HG03103 (cell line): ENCODE results near the gene BIK.
"Not testable (repeated sequence)": the region's sequence is repeated elsewhere in the genome, so short reads cannot be mapped to it uniquely, and the experiment has no call there.

ENCODE experiments used
- ATAC-seq: cut with Tn5 transposase; IDR thresholded peaks from one replicate; pipeline ENCODE4 v1.9.1; 2021; ENCODE audit warnings: low read depth; ENCODE audit not compliant: unreplicated experiment

BIK gene

DNA sequence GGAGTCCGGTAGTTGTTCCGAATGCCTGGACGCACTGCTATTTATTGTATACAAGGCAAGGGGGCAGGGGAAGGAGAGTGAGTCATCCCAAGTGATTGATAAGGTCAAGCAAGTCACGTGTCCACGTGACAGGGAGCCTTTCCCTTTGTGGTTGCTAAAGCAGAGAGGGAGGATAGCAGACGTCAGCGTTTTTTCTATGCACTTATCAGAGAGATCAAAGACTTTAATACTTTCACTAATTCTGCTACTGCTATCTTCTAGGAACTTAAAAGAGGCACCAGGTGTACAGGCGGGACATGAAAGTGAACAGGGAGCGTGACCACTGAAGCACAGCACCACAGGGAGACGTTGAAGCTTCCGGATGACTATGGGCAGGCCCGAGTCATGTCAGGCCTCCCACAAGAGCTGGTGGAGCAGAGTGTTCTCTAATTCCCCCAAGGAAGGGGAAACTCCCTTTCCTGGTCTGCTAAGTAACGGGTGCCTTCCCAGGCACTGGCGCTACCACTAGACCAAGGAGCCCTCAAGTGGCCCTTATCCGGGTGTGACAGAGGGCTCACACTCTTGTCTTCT, 6.4 kb upstream of the BIK start:
- not testable (repeated sequence) for ATAC-seq

DNA sequence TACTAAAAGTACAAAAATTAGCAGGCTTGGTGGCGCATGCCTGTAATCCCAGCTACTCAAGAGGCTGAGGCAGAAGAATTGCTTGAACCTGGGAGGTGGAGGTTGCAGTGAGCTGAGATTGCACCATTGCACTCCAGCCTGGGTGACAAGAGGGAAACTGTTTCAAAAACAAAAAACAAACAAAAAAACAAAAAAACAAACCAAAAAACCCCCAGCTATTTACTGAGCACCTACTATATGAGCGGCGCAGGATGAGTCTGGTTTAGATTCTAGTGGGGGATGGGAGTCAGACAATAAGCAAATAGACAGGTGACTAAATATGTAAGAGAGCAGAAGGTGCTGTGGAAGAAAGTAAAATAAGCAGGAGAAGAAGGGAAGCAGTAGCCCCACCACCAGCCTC, 5.6 kb upstream of the BIK start:
- not testable (repeated sequence) for ATAC-seq

DNA sequence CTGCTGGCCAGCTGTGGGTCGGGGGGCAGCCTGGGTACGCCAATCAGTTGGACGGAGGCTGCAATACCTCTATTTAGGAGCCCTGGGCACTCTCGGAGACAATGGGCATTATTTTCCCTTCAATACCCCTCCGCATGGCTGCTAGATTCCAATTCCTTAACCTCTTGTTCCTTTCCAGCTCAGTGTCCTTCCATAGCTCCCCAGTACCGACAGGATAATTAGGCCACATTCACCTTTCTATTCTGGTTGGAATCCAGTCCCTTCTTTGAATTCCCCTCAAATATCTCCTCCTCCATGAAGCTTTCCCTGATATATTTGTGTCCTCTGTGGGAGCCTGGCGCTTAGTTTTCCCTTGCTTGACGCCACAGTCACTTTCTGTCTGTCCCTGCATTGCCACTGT, 4.2 kb upstream of the BIK start:
- no peak for ATAC-seq

GRCh38 chr22:43109511-43109910, 1.0 kb upstream of the BIK start:
- ATAC-seq, result no peak

- no peak for ATAC-seq
These were observed 568 bp upstream of the BIK start for GRCh38 chr22:43109921-43110443.

DNA sequence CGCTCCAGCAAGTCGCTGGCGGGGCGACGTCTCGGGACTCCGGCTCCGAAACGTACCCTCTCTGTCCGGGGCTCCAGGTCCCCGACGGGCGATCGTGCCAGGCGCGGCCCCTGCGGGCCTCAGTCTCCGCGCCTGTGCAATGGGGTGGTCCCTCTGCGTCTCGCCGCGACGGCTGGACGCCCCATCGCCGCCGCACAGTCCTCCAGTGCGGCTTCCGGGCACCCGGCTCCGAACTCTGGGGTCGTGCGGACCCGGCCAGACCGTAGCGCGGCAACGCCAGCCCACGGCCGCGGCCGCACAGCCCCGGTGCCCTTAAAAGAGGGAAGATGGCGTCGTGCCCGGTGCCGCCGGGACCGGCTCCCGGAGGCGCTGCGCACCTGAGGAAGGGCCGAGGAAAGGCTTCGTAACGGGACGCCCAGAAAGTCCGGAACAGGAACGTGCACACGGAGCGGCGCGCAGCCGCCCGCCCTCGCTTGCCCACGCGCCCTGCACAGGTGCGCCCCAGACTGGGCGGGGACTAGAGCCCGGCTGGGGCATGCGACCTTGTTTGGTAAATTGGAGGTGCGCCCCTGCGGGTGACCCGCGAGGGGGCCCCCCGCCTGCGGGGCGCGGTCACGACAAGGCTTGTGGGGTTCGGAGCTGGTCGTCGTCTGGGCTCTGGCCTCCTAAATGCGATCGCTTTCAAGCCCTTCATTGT, 525 bp downstream of the BIK start:
- ATAC-seq, result no peak

- no peak for ATAC-seq
These were observed 3.1 kb downstream of the BIK start for GRCh38 chr22:43113526-43114251.

GRCh38 chr22:43114958-43115357, 4.4 kb downstream of the BIK start:
- ATAC-seq, result no peak

DNA sequence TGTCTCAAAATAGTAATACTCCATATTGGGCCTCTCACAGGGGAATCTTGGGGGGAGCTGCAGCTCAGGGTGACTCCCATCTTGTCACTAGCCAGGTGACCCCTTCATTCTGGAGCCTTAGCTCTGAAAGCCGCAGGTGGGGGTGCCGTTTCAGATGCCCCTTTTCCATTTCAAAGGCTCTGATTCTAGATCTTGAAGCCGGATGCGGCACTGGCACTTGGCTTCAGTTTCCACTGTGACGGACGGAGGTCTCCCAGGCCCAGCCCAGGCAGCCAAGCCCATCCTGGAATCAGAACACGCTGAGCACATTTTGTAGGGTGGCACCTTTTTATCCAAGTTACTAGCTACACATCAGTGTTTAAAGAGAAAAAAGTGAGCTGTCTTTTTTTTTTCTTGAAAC, 6.4 kb downstream of the BIK start:
- ATAC-seq, result no peak

- ATAC-seq, result no peak
These were observed 7.7 kb downstream of the BIK start for GRCh38 chr22:43118024-43118849.

DNA sequence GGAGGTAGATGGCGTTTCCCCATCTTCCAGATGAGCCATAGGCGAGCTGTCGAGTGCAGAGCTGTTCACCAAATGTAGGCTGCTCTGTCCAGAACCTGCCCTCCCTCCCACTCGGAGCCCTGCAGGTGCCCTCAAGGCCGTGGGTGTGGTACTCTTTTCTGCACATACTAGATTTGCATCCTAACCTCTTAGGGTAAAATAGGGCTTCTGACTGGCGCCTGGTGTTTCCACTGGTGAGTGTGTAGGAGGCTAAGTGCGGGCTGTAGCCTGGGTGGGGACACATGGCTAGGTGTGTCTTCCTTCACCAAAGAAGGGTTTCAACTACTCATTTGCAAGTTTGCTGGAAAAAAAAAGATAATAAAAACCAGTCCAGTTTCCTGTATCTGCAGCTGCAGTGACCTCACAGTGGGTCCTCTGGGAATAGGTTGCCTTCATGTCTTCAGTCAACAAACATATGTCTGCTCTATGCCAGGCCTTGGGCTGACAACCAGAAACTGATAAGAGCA, 8.5 kb downstream of the BIK start:
- no peak for ATAC-seq

DNA sequence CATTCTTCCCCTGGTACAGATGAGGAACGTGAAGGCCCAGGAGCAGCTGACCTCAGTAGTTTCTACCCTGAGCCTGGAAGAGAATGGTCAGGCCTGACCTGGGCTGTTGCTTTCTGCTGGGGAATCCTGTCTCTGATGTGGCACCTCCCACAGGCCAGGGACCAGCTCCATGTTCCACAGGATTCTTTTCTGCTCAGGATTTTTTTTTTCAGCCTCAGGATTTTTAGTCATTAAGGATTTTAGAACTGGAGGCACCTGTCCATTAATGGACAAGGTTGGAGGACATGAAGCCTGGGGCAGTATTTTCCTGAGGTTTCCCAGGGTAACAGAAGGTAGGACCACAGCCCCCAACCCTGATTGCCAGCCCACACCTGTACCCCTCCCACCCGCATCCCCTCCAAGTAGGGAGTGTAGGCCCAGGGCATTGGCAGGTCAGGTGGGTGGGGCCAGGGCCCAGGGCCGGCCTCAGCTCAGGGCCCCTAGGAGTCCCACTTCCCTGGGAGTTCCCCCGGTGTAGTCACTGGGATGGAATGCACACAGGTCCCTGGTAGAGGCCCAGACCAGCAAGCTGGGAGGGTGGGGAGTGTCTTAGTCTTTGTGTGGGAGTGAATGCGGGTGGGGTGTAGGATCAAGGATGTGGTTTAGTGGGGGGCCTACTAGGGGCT, 16.1 kb downstream of the BIK start:
- ATAC-seq, result no peak

DNA sequence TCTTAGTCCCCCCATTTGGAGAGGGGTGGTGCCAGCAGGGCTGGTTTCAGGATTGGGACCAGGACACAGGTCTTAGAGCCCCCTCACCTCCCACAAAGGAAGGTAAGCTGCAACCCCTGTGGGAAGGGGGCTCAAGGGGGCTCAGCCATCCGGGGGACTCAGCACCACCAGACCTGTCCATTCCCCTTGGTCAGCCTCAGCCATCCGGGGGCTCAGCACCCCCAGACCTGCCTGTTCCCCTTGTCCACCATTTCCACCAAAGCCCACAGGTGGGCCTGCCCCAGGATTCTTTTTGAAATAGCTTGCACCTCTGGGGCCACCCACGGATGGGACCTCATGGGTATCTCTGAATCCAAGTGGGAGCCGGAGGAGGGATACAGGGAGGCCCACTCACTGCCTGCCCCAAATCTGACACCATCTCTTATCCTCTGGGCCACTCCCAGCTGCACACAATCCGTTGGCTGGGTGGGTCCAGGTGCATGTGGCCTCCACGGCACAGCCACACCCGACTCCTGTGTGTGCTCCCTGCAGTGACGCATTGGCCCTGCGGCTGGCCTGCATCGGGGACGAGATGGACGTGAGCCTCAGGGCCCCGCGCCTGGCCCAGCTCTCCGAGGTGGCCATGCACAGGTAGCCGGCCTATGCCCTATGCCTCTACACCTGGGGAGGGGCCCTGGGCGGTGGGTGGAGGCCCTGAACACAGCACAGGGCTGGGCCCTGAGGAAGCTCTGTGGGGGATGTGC, 16.8 kb downstream of the BIK start:
- ATAC-seq, result no peak

- no peak for ATAC-seq
These were observed 17.6 kb downstream of the BIK start for GRCh38 chr22:43128116-43128515.

- no peak for ATAC-seq
These were observed 18.4 kb downstream of the BIK start for GRCh38 chr22:43128928-43129424.

- no peak for ATAC-seq
These were observed 19.2 kb downstream of the BIK start for GRCh38 chr22:43129426-43130425.

DNA sequence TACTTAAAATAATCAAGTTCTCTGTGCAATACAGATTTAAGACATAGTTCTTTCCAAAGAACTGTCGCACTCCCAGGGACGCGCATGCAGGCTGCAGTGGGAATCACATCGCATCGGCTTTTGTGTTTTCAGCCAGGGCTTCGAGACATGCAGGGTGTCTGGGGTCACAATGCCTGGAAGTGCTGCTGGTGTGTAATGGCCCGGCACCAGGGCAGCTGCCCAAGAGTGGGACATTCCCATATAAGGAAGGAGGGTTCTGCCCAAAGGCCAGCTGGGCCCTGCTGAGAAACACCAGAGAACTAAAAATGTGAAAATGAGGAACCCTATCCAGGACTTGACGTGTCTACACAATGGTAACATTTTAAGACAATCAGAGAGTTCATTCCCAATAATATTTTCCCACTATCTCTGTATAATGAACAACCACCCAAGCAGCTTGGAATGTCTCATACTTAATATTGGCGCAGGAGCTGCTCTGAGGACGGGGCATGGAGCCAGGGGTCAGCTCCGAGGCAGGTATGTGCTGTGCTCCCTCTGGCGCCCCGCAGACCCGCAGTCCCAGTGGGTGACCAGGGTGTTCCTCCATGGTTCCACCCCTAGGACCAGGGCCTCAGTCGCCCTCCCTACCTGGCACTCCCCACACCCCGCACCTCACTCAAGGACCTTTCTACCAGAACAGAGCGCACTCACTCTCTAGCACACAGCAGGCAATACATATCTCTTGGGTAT, 21.4 kb downstream of the BIK start:
- ATAC-seq, result no peak
